AG08396 (cell line): Measurements from ENCODE around the gene LBHD1.
"Not testable (repeated sequence)": the region's sequence is repeated elsewhere in the genome, so short reads cannot be mapped to it uniquely, and the experiment has no call there.

Experiments used
- DNase-seq: peaks from one replicate; pipeline ENCODE4 v3.0.0; 2012; ENCODE audit warnings: low spot score, mixed read lengths

Gene LBHD1

GRCh38 chr11:62671608-62672389 is at the start of gene LBHD1, which contains the start of gene UQCC3:
LBHD1 (minus strand) TSS chr11:62672267; CDS start chr11:62670031, 2,236 bp downstream.
UQCC3 (plus strand) TSS chr11:62671673; CDS start chr11:62671746, 73 bp downstream.
- peak; percentile 77 for DNase-seq

DNA sequence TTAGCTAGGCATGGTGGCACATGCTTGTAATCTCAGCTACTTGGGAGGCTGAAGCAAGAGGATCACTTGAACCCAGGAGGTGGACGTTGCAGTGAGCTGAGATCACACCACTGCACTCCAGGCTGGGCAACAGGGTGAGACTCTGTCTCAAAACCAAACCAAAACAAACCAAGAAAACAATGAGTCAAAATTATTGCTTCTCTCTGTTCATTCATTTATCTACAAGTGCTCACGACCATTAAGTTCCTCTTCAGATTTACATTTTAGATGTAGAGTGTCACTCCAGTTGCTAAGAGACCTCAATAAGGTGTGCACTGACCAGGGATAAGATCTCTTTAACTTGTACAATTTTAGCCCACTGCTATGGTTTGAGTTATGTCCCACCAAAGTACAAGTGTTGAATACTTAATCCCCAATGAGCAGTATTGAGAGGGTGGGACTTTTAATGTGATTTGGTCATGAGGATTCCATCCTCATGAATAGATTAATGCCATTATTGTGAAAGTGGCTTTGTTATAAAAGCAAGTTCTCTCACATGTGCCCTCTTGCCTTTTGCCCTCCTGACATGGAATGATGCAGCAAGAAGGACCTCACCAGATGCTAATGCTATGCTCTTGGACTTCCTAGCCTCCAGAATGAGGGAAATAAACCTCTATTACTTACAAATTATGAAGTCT is 47.4 kb upstream of the LBHD1 start:
- DNase-seq, result no peak

GRCh38 chr11:62716816-62717215 is 44.7 kb upstream of the LBHD1 start:
- no peak for DNase-seq

- DNase-seq, result no peak
These were observed 44.1 kb upstream of the LBHD1 start for GRCh38 chr11:62716206-62716605.

- no peak for DNase-seq
These were observed 43.4 kb upstream of the LBHD1 start for GRCh38 chr11:62715150-62716130.

DNA sequence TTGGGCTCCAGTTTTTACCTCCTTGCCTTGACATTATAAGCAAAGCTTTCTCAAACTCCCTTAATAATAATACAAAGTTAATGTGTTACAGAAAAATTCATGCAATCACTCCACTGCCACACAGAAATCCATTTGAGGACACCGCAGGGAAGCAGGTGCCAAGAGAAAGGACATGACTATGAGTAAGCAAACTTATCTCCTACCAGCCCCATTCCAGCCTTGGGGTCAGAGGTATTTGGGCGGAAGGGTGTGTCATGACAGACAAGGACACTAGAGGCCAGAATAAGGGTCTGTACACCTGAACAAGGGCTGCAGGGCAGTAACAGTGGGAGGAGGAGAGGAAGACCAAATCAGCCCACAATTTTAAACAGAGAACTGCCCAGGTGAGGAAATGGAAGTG is 41.3 kb upstream of the LBHD1 start:
- DNase-seq, result no peak

- no peak for DNase-seq
These were observed 40.8 kb upstream of the LBHD1 start for GRCh38 chr11:62712861-62713260.

DNA sequence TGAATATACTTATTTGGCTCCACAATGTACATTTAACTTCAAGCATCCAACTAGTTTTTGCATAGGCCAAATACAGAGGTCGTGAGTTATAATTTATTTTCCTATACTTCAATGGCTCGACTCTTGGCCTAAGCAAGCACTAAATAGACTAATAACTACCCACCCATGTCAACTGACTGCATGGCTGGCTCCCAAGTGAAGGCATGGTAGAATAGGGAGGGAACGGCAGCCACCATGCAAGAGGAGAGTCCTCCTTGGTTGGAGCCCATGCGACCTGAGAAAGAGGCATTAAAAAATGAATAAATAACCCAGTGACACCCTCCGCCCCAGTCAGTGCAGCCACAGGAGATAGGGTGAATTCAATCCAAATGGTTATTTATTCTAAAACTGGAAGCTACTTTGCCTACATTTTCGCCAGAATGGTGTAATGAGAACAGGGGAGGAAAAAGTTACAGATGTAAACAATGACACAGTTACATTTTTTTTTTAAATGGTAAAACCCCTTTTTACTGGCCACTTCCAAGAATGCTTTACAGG is 40.3 kb upstream of the LBHD1 start:
- DNase-seq, result no peak

DNA sequence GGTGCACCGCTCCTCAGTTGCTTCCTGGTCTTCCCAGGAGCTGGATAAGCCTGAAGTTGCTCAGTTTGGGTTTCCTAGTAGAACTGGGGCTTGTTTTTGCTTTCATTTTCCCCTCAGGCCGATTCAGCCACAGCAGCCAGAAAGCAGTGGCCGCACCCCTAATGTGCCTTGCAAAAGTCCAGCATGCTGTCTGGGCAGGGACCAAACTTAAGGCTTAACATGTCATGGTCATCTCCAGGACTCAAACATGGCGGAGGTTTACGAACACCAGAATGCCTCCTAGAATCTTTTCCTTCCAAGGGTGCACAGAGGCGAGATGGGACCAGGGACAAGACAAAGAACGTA is 37.9 kb upstream of the LBHD1 start:
- DNase-seq, result peak; percentile 46

GRCh38 chr11:62709247-62710000 is 37.4 kb upstream of the LBHD1 start:
- peak; percentile 93 for DNase-seq

- no peak for DNase-seq
These were observed 36.7 kb upstream of the LBHD1 start for GRCh38 chr11:62708793-62709192.

DNA sequence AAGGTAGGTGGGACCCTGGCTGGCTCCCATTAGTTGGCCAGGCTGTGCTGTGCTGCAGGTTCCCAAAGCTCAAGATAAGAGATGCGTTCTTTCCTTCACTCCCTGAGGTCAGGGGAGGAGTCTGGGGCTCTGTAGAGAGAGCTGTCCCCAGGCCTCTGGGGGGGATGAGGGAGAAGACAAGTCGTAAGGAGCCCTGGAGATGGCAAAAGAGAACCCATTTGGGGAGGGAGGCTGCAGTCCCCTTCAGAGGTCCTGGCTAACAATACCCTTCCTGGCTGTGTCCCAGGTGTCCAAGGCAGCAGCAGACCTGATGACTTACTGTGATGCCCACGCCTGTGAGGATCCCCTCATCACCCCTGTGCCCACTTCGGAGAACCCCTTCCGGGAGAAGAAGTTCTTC is 36.3 kb upstream of the LBHD1 start:
- no peak for DNase-seq

DNA sequence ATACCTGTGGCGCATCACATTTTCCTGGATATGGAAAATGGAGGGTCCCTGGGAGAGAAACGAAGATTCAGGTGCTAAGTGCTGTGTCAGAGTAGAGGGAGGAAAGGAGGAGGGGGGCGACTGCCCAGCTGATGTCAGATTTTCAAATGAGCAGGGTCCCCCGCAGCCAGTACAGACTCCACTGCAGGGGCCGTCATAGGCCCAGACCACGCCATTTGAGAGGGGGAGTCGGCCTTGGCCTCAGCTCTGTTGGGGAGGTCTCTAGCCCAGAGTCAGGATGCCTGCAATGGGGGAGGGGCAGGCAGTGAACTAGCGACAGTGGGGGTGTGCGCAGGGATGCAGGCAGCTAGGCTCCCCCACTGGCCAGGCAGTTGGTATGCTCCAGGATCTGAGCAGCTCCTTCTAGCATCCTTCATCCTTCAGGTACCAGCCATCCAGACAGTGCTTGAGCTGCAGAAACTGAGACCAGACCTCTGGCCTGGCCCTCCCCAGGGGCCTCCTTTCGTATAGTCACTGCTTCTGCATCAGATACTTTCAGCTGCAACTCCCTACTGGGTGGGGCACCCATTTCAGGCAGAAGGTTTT is 35.3 kb upstream of the LBHD1 start, which contains the start of the genes BSCL2 and GNG3:
Gene BSCL2 (minus strand): TSS at position 148 of the 585 bp plus-strand sequence. CDS start 229 bp downstream, outside the sequence.
Gene GNG3 (plus strand): TSS at position 400 of the 585 bp plus-strand sequence. CDS start 620 bp downstream, outside the sequence.
- DNase-seq, result no peak

DNA sequence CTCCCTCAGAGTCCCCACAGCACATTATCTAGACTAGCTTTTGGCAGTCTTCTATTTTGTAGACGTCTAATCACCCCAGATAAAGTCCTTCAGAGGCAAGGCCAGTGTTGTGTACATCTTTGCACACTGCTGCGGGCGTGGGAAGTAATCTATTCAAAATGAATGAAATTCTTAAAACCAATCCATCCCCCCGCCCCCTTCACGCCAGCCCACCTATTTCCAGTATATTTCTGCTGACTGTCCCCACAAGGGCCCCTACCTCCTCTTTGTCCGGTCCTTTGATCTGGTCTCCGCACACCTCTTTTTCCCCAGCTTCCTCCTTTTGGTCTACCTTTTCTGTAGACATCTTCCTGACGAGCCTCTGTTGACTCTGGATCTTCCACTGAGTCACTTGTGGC is 34.8 kb upstream of the LBHD1 start:
- DNase-seq, result no peak

- peak; percentile 96 for DNase-seq
These were observed 34.1 kb upstream of the LBHD1 start for GRCh38 chr11:62705880-62706849.

GRCh38 chr11:62705413-62705812 is 33.3 kb upstream of the LBHD1 start:
- no peak for DNase-seq

GRCh38 chr11:62703921-62704320 is 31.9 kb upstream of the LBHD1 start:
- DNase-seq, result not testable (repeated sequence)

DNA sequence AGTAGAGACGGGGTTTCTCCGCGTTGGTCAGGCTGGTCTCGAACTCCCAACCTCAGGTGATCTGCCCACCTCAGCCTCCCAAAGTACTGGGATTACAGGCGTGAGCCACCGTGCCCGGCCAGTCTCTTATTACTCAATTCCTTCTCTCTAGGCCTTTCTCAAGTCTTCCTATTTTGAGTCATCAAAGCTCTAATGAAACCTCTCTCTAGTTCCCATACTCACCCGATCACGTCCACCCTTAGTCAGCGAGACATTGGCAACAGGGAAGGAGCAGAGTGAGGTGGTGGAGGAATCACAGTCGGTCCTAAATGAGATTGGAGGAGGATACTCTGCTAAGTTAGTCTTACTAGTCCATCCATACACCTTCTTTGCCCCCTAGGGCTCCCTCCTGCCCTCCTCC is 30.2 kb upstream of the LBHD1 start:
- no peak for DNase-seq

GRCh38 chr11:62694455-62695167 is 22.5 kb upstream of the LBHD1 start:
- DNase-seq, result peak; percentile 79
